Measurements from ENCODE around the gene PXYLP1. TPM values are rescaled to one million over a fixed set of nuclear protein-coding genes. Genes with fewer than 3 reads are reported as not detected.

Gene PXYLP1
- total RNA-seq, 1 donor from 2014 or later = 3.9 TPM

DNA sequence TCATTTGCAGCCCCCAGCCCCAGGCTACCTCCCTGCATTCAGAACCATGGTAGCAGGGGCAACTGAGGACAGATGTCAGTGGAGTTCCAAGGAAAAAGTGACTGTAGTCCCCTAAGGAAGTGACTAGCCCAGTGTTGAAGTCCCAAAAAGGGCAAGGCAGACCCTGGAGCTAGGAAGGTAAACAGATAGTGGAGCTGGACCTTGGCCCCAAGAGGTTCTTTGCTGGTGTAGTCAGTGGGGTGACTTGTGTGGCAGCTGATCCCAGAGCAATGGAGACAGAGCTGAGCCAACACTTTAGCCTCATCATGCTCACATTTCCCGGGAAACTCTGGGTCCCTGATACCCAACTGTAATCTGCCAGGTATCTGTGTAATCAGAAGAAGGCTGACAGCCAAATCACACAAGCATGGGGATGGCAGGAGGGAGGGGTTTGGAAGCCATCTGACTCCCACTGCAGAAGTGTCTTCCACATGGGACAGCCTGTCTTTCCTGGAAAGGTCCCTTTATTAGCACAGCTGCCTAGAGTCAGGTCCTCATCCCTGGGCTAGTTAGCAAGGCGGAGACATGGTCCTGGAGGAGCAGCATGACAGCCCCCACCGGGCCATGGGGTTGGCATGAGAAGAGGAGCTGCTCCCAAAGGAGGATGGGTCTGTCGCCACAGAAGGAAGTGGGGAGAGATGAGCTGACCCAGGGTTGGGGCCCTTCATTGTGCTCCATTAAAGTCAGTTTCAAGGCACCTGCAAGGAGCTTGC, 39.8 kb downstream of the PXYLP1 start:
- no peak for DNase-seq (ENCODE audit: low read depth)

DNA sequence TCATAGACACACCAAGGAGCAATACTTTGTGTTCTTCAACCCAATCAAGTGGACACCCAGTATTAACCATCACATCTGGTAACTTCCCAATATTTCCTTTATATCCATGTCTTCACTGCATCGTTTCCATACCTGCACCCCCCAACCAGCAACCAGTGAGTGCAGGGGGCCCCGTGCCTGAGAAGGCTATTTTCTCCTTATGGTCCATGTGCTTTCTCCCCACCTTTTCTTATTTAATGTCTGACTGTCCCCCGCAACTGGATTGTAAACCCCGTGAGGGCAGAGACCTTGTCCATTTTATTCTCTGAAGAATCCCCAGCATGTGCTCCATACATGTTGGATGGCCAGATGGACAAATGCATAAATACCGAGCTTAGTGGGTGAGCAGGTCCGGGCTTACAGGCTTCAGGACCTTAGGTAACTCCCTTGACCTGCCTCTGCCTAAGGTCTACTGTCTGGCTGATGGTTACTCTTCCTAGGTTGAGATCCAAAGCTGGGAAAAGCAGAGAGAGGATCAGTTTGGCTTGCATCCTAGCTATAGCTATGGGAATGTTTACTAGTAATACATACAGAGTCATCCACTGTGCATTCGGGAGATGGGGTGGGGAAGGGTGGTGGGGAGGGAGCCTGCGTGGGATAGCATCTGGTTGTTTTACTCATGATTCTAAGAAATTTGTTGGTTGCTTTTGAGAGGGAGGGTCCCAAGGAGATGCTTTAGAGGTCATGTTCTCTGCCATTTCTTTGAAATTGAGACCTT, 41.5 kb downstream of the PXYLP1 start:
- DNase-seq (ENCODE audit: low read depth) = no peak

DNA sequence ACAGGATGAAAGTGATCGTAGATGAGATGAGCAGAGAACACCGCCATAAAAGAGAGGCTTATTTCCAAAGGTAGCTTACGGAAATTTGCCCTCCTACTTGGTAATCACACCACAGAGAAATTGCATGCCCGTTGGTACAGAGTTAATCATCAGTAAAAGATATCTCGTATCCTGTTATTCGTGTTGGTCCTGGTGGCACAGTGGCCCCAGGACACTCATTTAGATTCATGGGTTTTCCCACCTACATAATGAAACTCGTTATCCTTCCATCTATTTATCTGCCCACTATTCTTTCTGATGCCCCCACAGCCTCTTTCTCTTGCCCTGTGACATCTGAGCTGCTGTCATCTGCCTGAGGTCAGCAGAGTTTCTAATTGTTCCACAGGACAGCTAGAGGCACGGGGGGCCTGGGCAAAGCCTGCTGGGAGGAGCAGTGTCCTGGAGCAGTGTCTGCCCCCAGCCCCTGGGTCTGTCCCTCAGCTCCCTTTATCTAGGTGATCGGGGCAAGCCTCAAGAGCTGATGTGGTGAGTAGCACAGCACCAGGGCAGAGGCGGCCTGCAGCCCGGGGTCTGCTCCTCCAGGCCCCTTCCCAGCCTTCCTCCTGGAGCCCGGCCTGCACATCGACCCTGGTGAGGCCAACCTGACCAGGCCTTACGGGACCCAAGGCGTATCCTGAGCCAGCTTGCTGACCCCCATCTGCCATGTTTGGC, 42.2 kb downstream of the PXYLP1 start:
- no peak for DNase-seq (ENCODE audit: low read depth)

DNA sequence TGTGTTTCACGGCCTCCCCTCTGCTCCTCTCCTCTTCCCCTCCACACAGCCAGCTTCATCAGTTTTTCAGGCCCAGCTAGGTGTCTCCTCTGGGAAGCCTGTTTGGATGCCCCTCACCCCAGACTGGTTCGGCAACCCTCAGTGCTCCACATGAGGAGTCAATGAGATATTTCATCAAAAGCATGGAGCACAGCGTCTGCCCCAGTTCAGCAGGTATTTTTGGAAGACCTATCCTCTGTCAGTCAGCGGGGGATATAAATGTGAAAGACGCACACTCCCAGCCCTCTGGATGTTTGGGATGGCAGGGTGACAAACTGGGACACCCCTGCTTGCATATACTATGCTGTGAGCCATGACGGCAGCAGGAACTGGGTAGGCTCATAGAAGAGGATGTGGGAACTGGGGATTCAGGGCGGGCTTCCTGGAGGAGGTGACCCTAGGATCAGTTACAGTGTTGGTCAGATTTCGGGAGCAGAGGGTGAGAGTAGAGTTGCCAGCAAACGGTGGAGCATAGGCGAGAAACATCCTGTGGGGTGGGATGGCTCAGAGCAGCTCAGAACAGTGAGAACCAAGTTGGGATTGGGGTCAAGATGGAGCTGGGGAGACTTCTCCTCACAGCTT, 42.9 kb downstream of the PXYLP1 start:
- DNase-seq (ENCODE audit: low read depth) = no peak

DNA sequence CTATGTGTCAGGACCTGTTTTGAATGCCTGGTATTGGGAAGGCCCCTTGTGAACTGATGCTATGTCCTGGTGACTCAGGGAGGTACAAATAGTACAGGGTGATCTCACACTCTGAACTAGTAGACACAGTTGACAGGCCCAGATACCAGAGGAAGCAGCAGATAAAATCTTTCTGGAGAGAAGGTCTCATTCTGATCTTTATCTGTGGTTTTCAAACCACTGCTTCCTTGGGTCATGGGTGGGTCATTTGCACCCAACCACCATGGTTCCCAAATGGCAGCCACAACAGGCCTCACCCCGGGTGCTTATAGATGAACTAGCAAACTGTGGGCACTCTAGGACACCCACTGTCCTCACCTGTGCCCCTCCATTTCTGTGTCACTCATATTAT, 43.4 kb downstream of the PXYLP1 start:
- DNase-seq (ENCODE audit: low read depth) = peak; percentile 67

DNA sequence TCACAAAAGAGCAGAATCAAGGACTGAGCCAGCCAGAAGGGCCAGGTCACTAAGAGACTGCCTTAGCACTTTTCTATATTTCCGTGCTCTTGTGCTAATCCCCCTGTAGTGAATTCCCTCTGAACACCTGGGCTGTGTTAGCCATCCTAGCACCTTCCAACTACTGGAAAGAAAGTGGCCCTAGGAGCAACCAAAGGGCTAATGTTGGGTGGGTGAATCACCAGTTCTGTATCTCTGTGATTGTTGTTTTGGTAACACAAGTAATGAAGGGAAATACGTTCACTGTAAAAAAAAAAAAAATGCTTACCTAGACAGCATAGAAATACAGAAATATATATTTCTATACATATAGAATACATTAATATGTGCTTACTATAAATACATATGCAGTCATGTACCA, 43.9 kb downstream of the PXYLP1 start:
- DNase-seq (ENCODE audit: low read depth) = no peak

DNA sequence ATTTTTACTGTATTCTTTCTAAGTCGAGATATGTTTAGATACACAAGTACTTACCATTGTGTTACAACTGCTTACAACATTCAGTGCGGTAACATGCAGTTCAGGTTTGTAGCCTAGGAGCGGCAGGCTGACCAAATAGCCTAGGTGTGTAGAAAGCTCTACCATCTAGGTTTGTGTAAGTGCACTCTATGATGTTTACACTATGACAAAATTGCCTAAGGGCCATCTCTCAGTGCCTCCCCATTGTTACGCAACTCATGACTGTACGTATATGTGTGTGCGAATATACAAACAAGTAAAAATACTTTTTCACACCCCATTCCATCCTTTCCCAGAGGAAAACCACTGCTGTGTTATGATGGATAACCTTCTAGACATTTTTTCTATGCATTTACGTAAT, 44.3 kb downstream of the PXYLP1 start:
- no peak for DNase-seq (ENCODE audit: low read depth)

DNA sequence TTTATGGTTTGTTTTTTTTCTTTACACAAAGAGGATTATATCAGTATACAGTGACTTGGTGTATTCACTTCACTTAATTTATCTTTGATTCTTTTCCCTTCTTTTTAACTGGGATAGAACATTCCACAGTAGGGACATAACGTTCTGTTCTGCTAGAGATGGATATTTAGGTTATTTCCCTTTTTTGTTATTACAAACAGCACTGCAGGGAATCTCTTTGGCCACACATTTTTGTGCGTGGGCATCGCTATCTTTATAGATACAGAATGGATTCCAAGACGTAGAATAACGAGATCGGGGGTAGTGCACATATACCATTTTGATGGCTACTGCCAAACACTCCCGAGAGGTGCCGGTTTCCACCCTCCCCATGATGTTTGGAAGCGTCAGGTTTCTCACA, 44.8 kb downstream of the PXYLP1 start:
- no peak for DNase-seq (ENCODE audit: low read depth)

DNA sequence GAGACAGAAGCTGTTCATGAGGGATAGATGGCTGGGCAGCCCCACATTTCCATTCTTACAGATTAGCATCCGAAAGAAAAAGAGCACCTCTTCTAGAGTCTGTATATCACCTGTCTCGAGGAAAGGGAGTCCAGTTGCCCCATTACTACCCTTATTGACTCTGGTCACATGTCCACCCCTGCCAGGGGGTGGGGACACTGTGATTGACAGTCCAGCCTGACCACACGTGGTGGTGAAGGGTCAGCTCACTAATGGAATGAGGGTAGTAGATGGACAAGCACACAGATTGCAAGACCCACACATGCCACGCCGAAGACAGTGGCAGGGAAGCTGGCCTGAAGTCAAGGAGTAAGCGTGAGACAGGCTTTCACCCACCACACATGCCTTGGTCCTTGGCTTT, 45.8 kb downstream of the PXYLP1 start:
- DNase-seq (ENCODE audit: low read depth) = no peak

DNA sequence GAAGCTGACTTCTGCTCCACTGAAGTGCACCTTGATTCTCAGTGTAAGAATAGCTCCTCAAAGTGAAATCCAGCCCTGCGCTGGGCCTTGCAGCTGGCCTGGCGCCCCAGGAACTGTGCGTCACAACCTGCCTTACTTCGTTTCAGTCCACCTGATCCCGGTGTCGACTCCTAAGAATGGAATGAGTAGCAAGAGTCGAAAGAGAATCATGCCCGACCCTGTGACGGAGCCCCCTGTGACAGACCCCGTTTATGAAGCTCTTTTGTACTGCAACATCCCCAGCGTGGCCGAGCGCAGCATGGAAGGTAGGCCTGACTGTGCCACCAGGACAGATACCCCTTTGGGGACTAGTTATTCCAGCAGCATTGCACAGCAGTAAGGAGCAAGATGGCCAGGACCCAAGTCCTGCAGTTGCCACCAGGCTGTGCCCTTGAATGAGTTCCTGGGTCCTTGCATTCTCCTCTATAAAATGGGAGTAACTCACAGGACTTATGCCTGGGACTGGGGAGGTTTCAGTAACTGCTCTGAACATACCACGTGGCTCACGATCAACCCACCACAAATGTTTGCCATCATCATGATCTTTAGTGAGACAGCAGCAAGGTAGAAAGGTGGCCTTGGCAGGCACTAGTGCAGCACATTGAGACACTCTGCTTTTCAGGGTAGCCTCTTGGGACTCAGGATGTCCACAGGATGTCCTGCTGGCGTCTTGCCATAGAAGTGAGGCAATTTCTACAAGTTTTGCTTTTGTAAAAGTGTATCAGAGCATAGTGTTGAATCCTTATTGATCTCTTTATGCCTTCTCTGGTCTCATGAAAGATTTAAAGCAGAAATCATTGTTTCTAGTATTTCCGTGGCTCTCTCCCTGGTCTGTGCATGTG, 46.8 kb downstream of the PXYLP1 start:
- DNase-seq (ENCODE audit: low read depth) = no peak

DNA sequence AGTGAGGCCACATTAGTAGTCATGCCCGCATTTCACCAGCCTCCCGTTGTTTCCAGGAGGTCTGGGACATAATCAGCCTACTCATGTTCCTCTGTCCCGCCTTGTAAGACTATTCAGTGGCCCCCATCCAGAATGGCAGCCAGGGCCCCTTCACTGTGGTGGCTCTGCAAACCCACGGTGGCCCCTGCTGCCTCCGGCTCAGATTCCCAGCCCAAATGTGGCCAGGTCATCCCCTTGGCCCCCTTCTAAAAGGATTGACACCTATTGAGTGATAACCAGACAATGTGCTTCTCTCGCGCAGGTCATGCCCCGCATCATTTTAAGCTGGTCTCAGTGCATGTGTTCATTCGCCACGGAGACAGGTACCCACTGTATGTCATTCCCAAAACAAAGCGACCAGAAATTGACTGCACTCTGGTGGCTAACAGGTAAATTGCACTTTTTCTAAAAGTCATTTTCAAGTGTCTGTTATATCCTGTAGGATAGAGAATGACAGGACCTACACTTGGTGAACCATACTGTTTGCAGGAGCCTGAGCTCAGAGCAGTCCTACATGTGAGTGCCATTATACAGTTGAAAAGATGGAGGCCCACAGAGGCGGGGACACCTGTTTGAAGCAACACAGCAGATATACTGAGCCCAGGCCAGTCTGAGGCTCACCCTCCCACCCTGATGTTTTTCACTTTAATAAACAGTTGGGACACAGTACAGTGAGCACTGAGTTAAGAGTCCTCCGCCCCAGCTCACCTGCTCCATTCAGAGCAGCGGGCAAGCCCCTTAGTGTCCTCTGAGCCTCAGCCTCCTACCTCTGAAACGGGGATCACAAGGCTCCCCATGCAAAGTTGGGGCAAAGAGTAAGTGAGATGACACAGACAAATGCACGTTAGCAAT, 47.7 kb downstream of the PXYLP1 start:
- peak; percentile 51 for DNase-seq (ENCODE audit: low read depth)

DNA sequence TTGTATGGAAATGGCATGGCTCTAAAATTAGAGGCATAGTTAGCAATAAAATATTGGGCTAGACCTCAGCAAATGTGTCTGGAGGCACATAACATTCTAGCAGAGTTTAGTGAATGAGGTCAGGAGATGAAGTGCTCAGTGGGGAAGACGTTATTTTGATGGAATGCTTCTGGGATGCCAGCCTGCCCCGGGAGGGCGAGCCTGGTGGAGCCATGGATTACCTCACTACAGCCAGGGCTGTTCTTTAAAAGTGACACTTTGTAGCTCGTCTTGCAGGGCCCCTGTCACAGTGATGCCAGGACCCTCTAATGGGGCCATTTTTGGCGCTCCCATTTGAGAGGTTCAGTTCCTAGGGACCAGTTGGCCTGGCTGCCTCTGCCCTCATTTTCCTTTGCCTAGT, 48.5 kb downstream of the PXYLP1 start:
- peak; percentile 90 for DNase-seq (ENCODE audit: low read depth)

DNA sequence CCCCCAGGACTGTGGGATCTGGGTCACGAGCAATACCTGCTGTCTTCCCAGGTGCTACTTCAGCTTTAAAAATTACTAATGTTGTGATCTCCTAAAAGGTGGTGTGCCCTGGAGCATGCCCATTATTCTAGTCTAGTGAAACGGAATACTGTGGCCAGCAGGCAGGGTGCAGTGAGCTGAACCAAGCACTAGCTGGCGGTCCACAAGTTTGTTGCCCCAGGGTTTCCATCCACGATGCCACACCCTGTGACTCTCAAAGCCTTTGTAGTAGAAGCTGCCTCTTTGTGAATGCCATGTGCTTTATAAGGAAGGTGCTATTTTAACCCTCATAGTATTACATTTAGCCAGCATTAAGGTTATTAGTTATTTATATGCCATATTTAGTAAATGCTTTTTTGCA, 49.1 kb downstream of the PXYLP1 start:
- peak; percentile 72 for DNase-seq (ENCODE audit: low read depth)

DNA sequence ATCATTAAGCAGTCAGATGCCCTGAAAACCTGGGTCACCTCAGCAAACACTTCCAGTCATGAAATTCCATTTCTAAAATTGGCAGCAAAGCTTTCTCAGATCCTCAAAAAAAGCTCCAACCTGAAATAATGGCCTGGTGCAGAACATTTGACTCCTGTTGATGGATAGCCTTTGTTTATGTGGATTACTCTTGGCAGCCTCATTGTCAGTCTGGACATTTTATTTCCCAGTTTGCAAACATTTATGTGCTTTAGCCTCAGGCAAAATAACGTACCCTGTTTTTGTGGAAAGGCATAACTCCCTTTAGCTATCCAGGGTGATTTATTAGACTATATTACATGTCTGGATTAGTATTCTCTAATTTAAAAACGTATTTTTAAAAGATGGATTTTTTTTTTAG, 53.9 kb downstream of the PXYLP1 start:
- no peak for DNase-seq (ENCODE audit: low read depth)

DNA sequence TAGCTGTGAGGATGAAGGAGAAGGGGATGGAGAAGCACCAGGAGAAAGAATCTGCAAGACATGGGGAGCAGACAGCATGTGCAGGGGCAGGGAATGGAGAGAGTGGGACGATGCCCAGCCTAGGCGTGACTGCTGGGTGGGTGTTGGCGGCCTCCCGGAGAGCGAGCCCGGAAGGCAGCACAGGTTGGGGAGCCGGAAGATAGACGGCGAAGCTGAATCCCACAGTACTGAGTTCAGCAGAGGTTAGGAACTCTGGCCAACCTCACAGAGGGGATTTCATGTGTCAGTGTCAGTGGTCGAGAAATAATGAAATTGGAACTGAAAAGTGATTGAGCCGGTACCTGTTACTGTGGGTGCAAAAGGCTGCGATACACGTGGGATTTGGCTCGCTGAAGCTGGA, 55.2 kb downstream of the PXYLP1 start:
- no peak for DNase-seq (ENCODE audit: low read depth)

DNA sequence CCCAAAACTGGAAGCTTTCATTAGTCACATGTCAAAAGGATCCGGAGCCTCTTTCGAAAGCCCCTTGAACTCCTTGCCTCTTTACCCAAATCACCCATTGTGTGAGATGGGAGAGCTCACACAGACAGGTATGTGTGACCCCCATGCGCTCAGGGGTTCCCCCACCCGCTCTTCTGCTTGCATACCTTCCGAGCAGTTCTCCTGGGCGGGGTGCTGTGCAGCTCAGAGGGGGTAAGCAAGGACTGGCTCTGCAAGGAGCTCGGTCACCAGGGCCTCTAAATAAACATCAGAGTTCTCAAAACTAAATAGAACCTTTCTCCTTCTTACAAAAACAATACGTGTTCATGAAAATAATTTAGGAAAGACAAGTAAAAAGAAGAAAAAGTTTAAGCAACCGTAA, 55.7 kb downstream of the PXYLP1 start:
- DNase-seq (ENCODE audit: low read depth) = no peak

DNA sequence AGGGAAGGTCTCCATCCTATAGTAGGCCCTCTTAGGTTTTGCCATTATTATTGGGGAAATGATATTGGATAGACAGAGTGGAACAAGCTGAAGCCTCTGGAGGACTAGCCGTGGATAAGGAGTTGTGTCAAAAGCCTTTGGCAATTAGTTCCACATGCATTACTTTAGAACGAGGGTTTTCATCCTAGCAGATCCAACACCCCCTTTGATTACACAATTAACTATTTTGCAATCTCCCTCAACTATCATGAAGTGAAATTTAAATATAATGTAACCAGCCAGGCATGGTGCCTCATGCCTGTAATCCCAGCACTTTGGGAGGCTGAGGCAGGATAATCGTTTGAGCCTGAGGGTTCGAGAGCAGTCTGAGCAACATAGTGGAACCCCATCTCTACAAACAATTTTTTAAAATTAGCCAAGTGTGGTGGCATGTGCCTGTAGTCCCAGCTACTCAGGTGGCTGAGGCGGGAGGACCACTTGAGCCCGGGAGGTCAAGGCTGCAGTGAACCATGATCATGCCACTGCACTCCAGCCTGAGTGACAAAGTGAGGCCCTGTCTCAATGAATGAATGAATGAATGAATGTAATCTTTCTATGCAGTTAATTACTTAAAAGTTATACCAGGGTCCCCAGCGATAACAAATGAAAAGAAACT, 56.8 kb downstream of the PXYLP1 start:
- DNase-seq (ENCODE audit: low read depth) = no peak

DNA sequence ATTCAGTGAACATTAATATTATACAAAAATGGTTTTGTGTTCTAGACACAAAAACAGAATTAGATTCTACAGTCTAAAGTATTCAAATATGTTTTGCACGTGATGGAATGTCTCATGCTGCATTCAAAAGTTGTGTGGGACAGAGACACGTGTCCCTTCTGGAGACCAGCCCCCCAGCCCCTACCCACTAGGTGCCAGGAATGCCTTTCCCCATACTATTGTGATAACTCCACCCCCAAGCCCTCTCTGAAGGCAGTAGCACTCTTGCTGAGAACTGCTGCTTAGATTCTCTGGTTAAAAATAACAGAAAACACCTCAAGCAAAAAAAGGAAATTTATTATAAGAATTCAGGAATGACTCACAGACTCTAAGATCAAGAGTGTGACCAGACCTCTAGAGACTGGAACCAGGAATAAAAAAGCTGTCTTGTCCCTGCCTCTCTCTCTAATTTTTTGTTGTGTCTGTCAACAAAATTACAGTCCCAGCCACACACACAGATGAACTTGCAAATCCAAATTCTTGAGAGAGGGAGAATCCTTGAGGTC, 57.7 kb downstream of the PXYLP1 start:
- no peak for DNase-seq (ENCODE audit: low read depth)

Measured in myocyte (in vitro differentiated cells).